NCI-H1436 treated with DMSO at 0.1 percent for 48 hours (cell line): ENCODE results near the gene BTG2.

Experiments
- DNase-seq: peaks from one replicate; lab custom pipeline; 2025; lab: John Stamatoyannopoulos, UW

Gene BTG2

DNA sequence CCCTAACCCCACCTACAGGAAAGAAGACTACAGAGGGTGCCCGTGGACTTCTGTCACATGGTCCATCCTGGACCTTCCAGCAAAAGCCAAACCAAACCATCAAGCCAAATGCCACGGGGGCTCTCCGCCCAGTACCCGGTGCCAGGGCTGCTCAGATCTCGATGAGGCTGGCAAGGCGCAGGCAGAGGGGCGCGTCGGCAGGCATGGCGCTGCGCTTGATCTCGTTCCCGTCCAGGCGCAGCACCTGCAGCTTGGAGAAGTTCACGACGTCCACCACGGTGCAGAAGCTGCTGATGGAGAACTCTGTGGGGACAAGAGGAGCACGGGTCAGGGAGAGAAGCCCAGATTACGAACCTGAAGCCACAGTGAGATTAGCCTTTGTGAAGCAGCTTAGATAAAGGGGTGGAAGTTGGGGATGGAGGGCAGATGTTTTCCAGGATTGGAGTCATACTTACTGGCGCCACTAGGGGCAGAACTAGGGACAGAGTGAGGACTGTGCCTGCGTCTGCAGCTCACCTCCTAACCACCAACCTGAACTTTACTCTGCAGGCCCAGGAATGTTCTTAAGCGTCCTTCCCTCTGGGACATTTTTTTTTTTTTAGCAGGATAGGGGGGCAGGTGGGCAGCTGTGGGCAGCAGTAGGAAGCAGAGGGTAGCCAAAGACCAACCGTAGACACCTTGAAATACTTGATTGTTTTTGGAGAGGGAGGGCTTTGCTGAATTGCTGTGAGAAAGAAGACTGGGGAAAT lies 37.0 kb downstream of the BTG2 start:
- DNase-seq, result no peak

GRCh38 chr1:203343956-203344754 lies 38.8 kb downstream of the BTG2 start:
- DNase-seq, result no peak

DNA sequence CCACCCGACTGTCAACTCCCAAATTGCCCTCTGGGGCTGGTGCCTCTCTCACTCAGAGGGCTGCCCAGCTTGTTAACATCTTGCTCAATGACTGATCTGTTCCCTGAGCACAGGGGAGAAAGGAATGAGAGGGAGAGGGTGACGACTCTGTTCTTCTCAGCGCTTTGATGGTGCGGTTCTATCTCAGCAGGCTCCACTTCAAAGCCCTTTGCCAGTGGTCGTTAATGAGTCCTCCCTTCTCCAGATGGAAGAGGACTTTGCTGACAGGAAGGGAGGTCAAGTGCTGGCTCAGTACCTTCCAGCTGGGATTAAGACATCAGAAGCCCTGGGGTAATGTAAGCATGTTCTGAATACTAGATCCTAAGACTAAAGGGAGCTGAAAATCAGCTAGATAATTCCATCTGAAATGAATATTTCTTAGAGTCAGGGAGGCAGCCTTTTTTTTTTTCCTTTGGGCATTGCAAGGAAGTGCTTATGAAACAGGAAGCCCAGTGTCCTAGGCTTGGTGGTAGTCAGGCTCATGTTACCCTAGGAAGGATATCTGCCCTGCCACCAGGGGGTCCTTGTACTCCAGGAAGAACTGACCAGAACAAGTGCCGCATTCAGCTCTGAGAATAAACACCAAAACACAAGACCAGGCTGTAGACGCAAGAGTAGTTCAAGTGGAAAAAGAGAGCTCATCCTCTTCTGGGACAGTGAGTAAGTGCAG lies 40.9 kb downstream of the BTG2 start:
- DNase-seq, result no peak

DNA sequence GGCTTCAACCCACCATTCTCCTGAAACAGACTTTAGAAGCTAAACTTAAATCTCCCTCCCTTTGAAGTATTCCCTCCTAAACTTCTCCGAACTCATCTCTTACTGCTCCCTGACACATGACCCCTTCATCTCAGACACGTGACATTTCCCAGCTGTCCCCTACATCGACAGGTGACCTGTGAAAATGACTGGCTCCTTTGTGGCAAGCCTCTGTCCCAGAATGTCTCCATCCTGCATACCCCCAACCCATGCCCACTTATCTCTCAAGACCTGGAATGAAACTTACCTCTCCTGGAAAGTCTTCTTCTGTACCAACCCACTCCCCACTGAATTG lies 41.4 kb downstream of the BTG2 start:
- no peak for DNase-seq

DNA sequence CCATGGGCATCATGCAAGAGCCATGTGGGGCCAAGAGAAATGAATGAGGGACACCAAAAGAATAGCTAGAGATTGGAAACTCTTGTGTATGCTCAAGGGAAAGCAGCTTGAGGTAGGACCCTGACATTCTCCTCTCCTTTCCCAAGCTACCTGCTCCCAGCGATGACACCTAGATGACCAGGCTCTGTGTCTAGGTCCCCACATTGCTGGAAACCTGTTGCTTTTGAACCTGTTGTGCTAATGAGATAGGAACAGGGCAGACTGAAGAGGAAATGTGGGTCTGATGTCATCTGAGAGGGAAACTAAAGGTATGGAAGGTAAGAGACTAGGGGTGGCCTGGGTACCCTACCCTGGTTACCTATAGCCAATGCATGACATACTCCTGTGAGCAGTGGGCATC lies 43.8 kb downstream of the BTG2 start:
- DNase-seq, result no peak

GRCh38 chr1:203349773-203350524 lies 44.6 kb downstream of the BTG2 start:
- DNase-seq, result no peak

GRCh38 chr1:203351037-203351625 lies 45.8 kb downstream of the BTG2 start, which contains the start of gene FMOD:
FMOD (minus strand) TSS chr1:203351122; CDS start chr1:203348270, 2,852 bp downstream.
- DNase-seq, result no peak

DNA sequence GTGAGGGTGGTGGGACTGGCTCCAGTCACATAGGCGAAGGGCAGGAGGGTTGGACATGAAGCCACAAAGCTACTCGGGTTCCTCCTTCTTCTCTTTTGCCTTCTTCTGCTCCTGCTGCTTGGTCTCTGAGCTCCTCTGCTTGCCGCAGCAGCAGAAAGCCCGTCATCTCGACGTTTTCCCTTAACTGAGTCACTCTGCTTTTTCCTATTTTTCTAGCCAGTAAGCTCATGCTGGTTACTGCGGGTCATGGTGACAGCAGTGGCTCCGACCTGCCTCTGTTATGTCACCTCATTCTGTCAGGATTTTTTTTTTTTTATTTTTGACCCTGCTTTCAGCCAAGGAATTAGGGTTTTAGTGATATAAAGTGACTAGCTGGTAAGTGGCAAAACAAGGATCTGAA lies 48.2 kb downstream of the BTG2 start:
- no peak for DNase-seq

GRCh38 chr1:203354246-203354645 lies 48.9 kb downstream of the BTG2 start:
- no peak for DNase-seq

DNA sequence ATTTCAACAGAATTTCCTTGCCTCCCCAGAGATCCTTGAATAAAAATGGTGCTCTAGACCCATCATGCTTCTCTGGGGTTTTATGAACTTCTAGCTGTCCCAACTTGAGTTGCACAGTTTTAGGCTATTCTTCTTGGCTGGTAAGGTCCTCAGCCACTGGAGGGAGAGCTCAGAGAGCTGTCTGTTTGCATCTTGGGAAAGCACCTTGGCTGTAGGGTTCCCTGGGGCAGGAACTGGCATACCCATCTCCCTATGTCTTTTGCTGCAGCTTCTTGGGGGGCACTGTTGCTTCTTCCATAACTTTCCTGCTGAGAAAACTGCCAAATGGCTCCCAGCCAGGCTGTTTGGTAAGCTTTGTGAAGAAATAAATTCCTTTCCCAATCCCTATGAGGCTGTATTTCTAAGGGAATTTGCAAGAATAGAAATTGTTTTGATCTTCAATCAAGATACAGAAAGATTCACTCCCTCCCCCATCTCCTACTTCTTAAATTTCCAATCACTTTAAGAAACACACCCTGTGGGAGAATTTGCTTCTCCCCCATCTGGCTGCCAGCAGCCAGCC lies 53.8 kb downstream of the BTG2 start:
- DNase-seq, result no peak
